Measurements from ENCODE around the gene AXIN1.

DNA sequence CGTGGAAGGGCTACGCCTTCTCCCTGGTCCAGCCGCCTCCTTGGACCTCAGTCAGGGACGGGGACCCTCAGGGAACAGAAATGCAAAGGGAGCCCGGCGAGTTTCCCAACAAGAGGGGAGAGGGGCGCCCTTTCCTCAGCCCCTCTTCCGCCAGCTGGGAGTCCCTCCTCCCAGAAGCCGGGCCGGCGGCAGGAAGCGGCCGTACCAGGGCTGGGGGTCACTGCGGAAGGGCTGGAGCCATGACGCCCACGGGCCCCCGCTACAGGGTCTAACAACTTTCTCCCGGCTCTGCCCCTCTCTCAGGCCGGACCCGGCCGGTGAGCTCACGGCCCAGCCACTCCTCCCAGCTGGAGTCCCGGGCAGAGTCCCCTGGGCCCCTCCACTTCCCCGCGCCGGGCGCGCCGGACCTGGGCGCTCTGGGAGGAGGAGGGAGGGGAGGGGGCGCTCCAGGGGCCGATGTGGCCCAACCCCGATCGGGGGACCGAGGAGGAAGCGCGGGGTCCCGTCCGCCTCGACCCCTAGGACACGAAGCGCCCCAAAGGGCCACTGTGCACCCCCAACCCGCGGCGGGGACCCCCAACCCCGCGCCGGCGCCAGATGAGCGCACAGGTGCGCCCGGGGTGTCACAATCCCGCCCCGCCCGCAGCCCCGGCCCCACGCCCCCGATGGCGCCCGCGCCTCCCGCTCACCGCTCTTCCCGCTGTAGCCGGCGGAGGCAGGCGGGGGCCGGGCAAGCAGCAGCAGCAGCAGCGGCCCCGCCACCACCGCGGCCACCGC lies 28.7 kb upstream of the AXIN1 start:
- TF ChIP-seq TAF1 (IDR thresholded peaks at IDR 0.05; ENCODE audit: borderline replicate concordance, insufficient read depth, low read length) (no peak), SIN3A (IDR thresholded peaks at IDR 0.05; ENCODE audit: borderline replicate concordance, insufficient read depth, low read length) (0 out of 2 replicates have a peak, but pooled peaks have one; percentile 36)
- TF ChIP-seq, protein P1, sequence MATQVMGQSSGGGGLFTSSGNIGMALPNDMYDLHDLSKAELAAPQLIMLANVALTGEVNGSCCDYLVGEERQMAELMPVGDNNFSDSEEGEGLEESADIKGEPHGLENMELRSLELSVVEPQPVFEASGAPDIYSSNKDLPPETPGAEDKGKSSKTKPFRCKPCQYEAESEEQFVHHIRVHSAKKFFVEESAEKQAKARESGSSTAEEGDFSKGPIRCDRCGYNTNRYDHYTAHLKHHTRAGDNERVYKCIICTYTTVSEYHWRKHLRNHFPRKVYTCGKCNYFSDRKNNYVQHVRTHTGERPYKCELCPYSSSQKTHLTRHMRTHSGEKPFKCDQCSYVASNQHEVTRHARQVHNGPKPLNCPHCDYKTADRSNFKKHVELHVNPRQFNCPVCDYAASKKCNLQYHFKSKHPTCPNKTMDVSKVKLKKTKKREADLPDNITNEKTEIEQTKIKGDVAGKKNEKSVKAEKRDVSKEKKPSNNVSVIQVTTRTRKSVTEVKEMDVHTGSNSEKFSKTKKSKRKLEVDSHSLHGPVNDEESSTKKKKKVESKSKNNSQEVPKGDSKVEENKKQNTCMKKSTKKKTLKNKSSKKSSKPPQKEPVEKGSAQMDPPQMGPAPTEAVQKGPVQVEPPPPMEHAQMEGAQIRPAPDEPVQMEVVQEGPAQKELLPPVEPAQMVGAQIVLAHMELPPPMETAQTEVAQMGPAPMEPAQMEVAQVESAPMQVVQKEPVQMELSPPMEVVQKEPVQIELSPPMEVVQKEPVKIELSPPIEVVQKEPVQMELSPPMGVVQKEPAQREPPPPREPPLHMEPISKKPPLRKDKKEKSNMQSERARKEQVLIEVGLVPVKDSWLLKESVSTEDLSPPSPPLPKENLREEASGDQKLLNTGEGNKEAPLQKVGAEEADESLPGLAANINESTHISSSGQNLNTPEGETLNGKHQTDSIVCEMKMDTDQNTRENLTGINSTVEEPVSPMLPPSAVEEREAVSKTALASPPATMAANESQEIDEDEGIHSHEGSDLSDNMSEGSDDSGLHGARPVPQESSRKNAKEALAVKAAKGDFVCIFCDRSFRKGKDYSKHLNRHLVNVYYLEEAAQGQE (IDR thresholded peaks at IDR 0.05; ENCODE audit: insufficient read depth in 1 of 2, low read depth in 2 of 2, low read length in 2 of 2) = no peak

Measured in PFSK-1 (cell line).